EH (cell line): ENCODE measurements around the gene MYO1D.

Source experiments
- DNase-seq: peaks from one replicate; pipeline ENCODE4 v3.0.0-alpha.2; 2015; ENCODE audit warnings: low read depth

Gene MYO1D

GRCh38 chr17:32569171-32570080 lies 307.5 kb downstream of the MYO1D start:
- DNase-seq, result peak; percentile 23

GRCh38 chr17:32568705-32569104 lies 308.2 kb downstream of the MYO1D start:
- no peak for DNase-seq

- DNase-seq, result no peak
Observed at GRCh38 chr17:32567511-32567910, 309.4 kb downstream of the MYO1D start.

GRCh38 chr17:32567086-32567485 lies 309.8 kb downstream of the MYO1D start:
- no peak for DNase-seq

- DNase-seq, result no peak
Observed at GRCh38 chr17:32566303-32566702, 310.6 kb downstream of the MYO1D start.

GRCh38 chr17:32565401-32565800 lies 311.5 kb downstream of the MYO1D start:
- no peak for DNase-seq

GRCh38 chr17:32564325-32564724 lies 312.6 kb downstream of the MYO1D start:
- no peak for DNase-seq

GRCh38 chr17:32563583-32563982 lies 313.3 kb downstream of the MYO1D start:
- DNase-seq, result no peak

GRCh38 chr17:32558997-32559650 lies 317.8 kb downstream of the MYO1D start:
- no peak for DNase-seq

- DNase-seq, result no peak
Observed at GRCh38 chr17:32558326-32558955, 318.5 kb downstream of the MYO1D start.

GRCh38 chr17:32555611-32556310 lies 321.2 kb downstream of the MYO1D start:
- no peak for DNase-seq

- DNase-seq, result no peak
Observed at GRCh38 chr17:32553168-32553567, 323.8 kb downstream of the MYO1D start.

GRCh38 chr17:32552280-32552679 lies 324.6 kb downstream of the MYO1D start:
- DNase-seq, result no peak

- DNase-seq, result peak; percentile 52
Observed at GRCh38 chr17:32551186-32551955, 325.6 kb downstream of the MYO1D start.

- no peak for DNase-seq
Observed at GRCh38 chr17:32549559-32549958, 327.4 kb downstream of the MYO1D start.

GRCh38 chr17:32546031-32546444 lies 330.9 kb downstream of the MYO1D start:
- DNase-seq, result peak; percentile 43

GRCh38 chr17:32542186-32542585 lies 334.7 kb downstream of the MYO1D start:
- no peak for DNase-seq

GRCh38 chr17:32541640-32542039 lies 335.3 kb downstream of the MYO1D start:
- DNase-seq, result no peak

GRCh38 chr17:32536736-32537643 lies 339.9 kb downstream of the MYO1D start:
- DNase-seq, result peak; percentile 88

- DNase-seq, result no peak
Observed at GRCh38 chr17:32533296-32533695, 343.6 kb downstream of the MYO1D start.
